ENCODE results near the gene NFXL1.

NFXL1 gene

DNA sequence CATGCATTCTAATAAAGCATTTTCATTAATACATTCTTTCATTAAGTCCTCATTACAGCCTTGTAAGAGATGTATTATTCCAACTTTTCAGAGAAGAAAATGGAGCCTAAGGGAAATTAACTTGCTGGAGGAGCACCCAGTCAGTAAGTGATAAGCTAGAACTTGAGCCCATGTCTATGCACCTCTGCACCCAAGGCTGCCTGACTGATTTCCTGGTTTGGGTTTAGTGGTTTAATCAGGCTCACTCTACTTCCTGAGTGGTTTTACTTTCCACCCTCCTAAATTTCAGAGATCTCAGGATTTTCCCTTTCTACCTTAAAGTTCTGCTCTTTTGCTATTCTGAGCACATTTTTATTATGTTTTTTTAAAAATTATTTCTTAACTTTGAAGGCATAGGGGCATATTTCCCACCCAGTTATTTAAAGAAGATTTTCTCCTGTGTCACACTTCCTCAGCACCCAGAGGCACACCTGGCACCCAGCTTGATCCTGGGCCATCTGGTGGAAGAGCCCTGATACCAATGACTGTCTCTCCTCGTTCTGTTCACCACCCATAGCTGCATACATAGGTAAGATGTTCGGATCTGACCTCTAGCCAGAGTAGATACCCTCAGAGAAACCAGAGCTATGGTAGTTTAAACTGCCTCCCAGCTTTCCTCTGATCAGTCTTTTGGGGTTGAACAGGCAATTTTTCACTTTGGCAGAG is 86.9 kb downstream of the NFXL1 start:
- no peak overlapping the region for H3K4me3 ChIP-seq (replicated peaks; ENCODE audit: low read depth, low read length)
- DNase-seq (ENCODE audit: extremely low read depth, low read depth), result no peak
- TF ChIP-seq, protein P1, sequence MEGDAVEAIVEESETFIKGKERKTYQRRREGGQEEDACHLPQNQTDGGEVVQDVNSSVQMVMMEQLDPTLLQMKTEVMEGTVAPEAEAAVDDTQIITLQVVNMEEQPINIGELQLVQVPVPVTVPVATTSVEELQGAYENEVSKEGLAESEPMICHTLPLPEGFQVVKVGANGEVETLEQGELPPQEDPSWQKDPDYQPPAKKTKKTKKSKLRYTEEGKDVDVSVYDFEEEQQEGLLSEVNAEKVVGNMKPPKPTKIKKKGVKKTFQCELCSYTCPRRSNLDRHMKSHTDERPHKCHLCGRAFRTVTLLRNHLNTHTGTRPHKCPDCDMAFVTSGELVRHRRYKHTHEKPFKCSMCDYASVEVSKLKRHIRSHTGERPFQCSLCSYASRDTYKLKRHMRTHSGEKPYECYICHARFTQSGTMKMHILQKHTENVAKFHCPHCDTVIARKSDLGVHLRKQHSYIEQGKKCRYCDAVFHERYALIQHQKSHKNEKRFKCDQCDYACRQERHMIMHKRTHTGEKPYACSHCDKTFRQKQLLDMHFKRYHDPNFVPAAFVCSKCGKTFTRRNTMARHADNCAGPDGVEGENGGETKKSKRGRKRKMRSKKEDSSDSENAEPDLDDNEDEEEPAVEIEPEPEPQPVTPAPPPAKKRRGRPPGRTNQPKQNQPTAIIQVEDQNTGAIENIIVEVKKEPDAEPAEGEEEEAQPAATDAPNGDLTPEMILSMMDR (IDR thresholded peaks at IDR 0.05; ENCODE audit: low read depth, low read length, missing control alignments), result no peak

DNA sequence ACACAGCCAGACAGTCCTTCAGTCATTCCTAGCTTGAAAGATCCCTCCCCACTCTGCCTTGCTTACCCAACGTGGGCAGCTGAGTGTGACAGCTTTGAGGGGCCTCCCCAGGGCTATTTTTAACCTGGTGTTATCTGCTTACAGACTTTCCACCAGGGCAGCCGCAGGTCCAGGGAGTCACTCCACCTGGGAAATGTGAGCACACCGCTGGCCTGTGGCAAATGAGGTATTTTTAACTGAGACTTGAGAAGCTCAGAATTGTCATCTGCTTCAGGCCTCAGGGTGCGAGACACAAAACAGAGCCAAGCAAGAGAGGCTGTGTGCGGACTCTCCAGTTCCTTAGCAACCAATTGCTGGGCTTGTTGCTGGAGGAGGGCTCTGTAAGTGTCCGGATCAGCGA is 89.5 kb downstream of the NFXL1 start:
- DNase-seq (ENCODE audit: extremely low read depth, low read depth), result no peak
- no peak overlapping the region for H3K4me3 ChIP-seq (replicated peaks; ENCODE audit: low read depth, low read length)
- TF ChIP-seq, protein P1 (IDR thresholded peaks at IDR 0.05; ENCODE audit: low read depth, low read length, missing control alignments), result no peak

DNA sequence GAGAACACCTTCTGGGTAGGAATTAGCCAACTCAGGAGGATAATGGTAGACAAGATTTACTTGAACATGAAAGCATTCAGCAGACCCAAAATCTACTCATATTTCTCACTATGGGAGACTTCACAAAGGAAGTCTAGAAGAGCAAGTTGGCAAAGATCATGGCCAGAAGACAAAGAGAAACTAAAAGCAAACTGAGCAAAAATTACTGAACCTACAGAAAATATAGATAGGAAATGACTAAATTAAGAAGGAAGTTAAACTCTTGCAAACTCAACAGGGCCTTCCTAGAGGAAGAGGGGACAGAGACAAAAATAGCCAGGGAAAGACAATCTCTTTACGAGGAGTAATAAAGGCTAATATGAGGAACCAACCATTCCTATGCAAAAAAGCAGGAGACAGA is 95.2 kb downstream of the NFXL1 start:
- no peak for DNase-seq (ENCODE audit: extremely low read depth, low read depth)
- TF ChIP-seq, protein P1 (IDR thresholded peaks at IDR 0.05; ENCODE audit: low read depth, low read length, missing control alignments), result no peak
- no peak overlapping the region for H3K4me3 ChIP-seq (replicated peaks; ENCODE audit: low read depth, low read length)

DNA sequence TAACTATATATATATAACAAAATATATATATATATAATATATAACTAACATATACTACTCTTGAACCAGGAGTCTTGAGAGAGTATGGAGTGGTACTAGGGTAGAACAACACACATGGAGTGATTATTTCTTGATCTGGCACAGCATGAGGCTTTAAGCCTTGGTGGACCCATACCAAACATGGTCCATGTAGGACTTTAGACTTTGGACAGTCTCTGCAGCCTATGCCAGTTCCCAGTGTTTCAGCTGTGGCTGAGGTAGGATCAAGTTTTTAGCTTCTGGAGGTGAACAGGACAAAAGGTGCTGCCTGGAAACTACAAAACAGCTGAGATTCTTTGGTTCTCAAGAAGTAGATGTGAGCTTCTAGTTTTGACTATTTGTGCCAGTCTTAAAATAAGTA is 97.1 kb downstream of the NFXL1 start:
- no peak overlapping the region for H3K4me3 ChIP-seq (replicated peaks; ENCODE audit: low read depth, low read length)
- no peak for DNase-seq (ENCODE audit: extremely low read depth, low read depth)
- TF ChIP-seq, protein P1 (IDR thresholded peaks at IDR 0.05; ENCODE audit: low read depth, low read length, missing control alignments), result no peak

DNA sequence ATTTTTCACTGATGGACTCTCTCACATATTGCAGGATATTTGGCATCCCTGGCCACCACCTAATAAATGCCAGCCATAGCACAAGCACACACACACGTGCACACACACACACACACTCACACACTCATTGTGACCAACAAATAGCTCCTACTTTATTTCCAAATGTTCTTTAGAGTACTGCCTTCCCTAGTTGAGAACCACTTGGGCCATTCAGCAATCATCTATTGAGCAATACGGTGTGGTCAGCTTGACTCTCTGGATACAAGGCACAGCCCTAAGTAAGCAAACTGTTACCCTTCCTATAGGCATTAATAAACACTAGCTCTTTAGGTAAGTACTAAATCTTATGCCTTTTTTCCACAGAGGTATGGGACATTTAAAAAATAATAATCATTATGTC is 97.6 kb downstream of the NFXL1 start:
- TF ChIP-seq, protein P1 (IDR thresholded peaks at IDR 0.05; ENCODE audit: low read depth, low read length, missing control alignments), result no peak
- no peak for DNase-seq (ENCODE audit: extremely low read depth, low read depth)
- no peak overlapping the region for H3K4me3 ChIP-seq (replicated peaks; ENCODE audit: low read depth, low read length)

DNA sequence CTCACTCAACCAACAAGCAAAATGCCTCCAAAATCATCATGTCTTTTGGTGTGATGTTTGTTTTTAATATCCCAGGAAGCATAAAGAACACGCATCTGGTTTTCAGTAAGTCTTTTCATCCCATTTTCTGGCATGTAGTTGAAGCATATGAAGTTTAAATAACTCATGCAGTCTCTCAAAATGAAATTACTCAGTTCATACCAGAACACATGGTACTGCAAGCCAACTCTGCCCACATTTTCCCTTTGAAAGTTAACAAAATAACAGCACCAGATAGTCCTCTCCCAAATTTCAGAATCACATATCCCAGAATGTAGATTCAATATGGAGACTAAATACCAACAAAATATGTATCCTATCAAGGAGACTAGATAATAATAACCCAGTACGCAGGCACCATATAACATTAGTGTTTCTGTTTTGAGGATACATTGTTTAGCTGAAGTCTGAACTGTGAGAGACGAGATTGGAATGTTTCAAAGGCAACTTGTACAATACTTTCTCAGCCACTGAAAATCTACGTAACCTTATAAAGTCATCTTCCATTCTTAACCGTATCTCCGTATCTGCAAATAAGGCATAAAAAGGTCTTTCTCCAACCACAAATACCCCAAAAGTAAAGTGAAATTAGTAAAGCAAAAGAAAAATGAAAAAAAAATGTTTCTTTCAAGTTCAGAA is 99.6 kb downstream of the NFXL1 start:
- TF ChIP-seq, protein P1 (IDR thresholded peaks at IDR 0.05; ENCODE audit: low read depth, low read length, missing control alignments), result no peak
- DNase-seq (ENCODE audit: extremely low read depth, low read depth), result no peak
- no peak overlapping the region for H3K4me3 ChIP-seq (replicated peaks; ENCODE audit: low read depth, low read length)
